Measurements from ENCODE around the gene RIN3.

- TF ChIP-seq, protein P1, sequence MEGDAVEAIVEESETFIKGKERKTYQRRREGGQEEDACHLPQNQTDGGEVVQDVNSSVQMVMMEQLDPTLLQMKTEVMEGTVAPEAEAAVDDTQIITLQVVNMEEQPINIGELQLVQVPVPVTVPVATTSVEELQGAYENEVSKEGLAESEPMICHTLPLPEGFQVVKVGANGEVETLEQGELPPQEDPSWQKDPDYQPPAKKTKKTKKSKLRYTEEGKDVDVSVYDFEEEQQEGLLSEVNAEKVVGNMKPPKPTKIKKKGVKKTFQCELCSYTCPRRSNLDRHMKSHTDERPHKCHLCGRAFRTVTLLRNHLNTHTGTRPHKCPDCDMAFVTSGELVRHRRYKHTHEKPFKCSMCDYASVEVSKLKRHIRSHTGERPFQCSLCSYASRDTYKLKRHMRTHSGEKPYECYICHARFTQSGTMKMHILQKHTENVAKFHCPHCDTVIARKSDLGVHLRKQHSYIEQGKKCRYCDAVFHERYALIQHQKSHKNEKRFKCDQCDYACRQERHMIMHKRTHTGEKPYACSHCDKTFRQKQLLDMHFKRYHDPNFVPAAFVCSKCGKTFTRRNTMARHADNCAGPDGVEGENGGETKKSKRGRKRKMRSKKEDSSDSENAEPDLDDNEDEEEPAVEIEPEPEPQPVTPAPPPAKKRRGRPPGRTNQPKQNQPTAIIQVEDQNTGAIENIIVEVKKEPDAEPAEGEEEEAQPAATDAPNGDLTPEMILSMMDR (IDR thresholded peaks at IDR 0.05), result no peak
- TF ChIP-seq POLR2A (IDR thresholded peaks at IDR 0.05), result no peak
These were observed 32.9 kb downstream of the RIN3 start for GRCh38 chr14:92546347-92547053.

All from Peyer's patch (tissue), 4 donors.